ENCODE data around the gene SPATA21.

The SPATA21 gene

DNA sequence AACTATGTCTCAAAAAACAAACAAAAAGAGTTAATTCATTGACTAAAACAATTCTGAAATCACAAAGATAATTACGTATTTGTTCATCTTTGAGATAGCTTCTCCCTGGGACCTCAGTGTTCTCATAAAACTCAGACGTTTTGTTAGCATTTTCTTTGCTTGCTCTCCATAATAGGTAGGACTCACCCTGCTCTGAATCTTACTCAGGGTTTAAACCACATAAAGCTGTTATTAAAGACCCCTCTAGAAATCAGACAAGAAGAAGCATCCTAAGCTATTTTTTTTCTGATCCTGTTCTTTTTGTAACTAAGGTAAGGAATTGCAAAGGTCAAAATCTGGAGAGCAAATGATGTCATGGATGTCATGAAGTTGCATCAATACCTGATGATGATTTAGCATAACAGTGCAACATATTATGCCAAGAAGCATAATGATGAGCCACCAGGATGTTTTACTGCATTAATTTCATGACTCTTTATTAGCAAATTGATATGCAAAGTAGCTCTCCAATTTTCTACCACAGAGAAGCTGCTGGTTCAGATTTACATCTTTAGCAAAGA, 87.3 kb downstream of the SPATA21 start:
- no peak for DNase-seq (ENCODE audit: low read depth)
